ENCODE measurements around the gene KRT74. TPM values are rescaled to one million over a fixed set of nuclear protein-coding genes. Genes with fewer than 3 reads are reported as not detected.

Gene KRT74
- total and polyA plus RNA-seq, 10 of the 15 experiments (the other 5 are each of a cell fraction or from before 2014, with no cell fraction given): not detected

- H2AFZ ChIP-seq (ENCODE audit: control insufficient read depth, low read depth, low read length): no peak overlapping the region
- ChIA-PET CTCF (interaction anchor here (1.2 kb wide), 1 partner anchor 9 kb away, joined by 4 read pairs; no protein-coding TSS in a partner anchor), RAD21 (ENCODE audit: unreplicated experiment) (no interaction called here), SMC1A (ENCODE audit: uncharacterized antibody, unreplicated experiment) (no interaction called here), POLR2A (no interaction called here)
- no peaks in the 10 kb centered on the region for H3K79me2 ChIP-seq (ENCODE audit: control insufficient read depth, insufficient read depth, low read length)
- peaks cover 0 to 4% of the 10 kb centered on the region in 2 experiments; a peak in 2 of 4 replicates for H3K27me3 ChIP-seq (replicated peaks in 1 of 2; ENCODE audit: control insufficient read depth in 2 of 2, insufficient read depth in 2 of 2, low read length in 1 of 2)
- H3K9ac ChIP-seq (ENCODE audit: control insufficient read depth, insufficient read depth, low read length): no peak overlapping the region
- no peaks in the 10 kb centered on the region for H3K9me3 ChIP-seq (replicated peaks; ENCODE audit: control insufficient read depth, insufficient read depth, low read length)
- ATAC-seq (no peak), FAIRE-seq (no peak), DNase-seq (ENCODE audit: low read depth, low spot score) (no peak)
- H3K36me3 ChIP-seq (ENCODE audit: control insufficient read depth in 2 of 2, insufficient read depth in 2 of 2, low read length in 1 of 2): no peaks in the 10 kb centered on the region
- no peak overlapping the region for H3K4me2 ChIP-seq (ENCODE audit: control insufficient read depth, insufficient read depth)
- no TSS peak for BruUV-seq (replicated peaks)
- H3K4me1 ChIP-seq (ENCODE audit: control insufficient read depth, insufficient read depth, low read length): no peaks in the 10 kb centered on the region
- H4K20me1 ChIP-seq (ENCODE audit: control insufficient read depth, insufficient read depth): no peaks in the 10 kb centered on the region
- in situ Hi-C loops (cut with MboI): no loop called here
- intact Hi-C loops (cut with micrococcal nuclease; ENCODE audit: unreplicated experiment): no loop called here
- 21% methylated on average over 9 of the region's 9 CpGs for WGBS (ENCODE audit: insufficient coverage, insufficient replicate concordance, low lambda C conversion rate, missing lambda C conversion rate)
- no peak overlapping the region for H3K4me3 ChIP-seq
- no peak for TF ChIP-seq SIX5 (IDR thresholded peaks at IDR 0.05; ENCODE audit: low read depth, low read length, severe bottlenecking)
- no peak for TF ChIP-seq LARP7 (IDR thresholded peaks at IDR 0.05)
- TF ChIP-seq TAF1 (IDR thresholded peaks at IDR 0.05; ENCODE audit: borderline replicate concordance, low read depth, low read length): no peak
- no peak for TF ChIP-seq GATAD2B (conservative IDR thresholded peaks at IDR 0.05; ENCODE audit: low read depth)
- TF ChIP-seq PAX8 (IDR thresholded peaks at IDR 0.05): no peak
- TF ChIP-seq NFYB (IDR thresholded peaks at IDR 0.05; ENCODE audit: insufficient read depth, low read depth, low read length): no peak
- no peak for TF ChIP-seq PML (IDR thresholded peaks at IDR 0.05; ENCODE audit: low read length)
- no peak for TF ChIP-seq ZNF217 (IDR thresholded peaks at IDR 0.05)
- no peak for TF ChIP-seq NRF1 (conservative IDR thresholded peaks at IDR 0.05; ENCODE audit: low read depth, low read length)
- no peak for TF ChIP-seq ZBED1 (IDR thresholded peaks at IDR 0.05; ENCODE audit: borderline replicate concordance)
- H3K27ac ChIP-seq (ENCODE audit: control insufficient read depth, insufficient read depth): no peak overlapping the region
Observed at GRCh38 chr12:52529846-52530245, 43.8 kb downstream of the KRT74 start.

GRCh38 chr12:52529417-52529816 lies 44.2 kb downstream of the KRT74 start:
- H3K79me2 ChIP-seq (ENCODE audit: control insufficient read depth, insufficient read depth, low read length): no peaks in the 10 kb centered on the region
- no peaks in the 10 kb centered on the region for H3K36me3 ChIP-seq (ENCODE audit: control insufficient read depth in 2 of 2, insufficient read depth in 2 of 2, low read length in 1 of 2)
- POLR2A ChIA-PET: no interaction called here
- TF ChIP-seq EP300 (IDR thresholded peaks at IDR 0.05; ENCODE audit: borderline replicate concordance in 1 of 2, control insufficient read depth in 1 of 2, low read depth in 2 of 2, low read length in 2 of 2): no peak
- no peak for TF ChIP-seq SMAD5 (IDR thresholded peaks at IDR 0.05; ENCODE audit: low read depth)
- TF ChIP-seq ZNF24 (IDR thresholded peaks at IDR 0.05): no peak
- no peak for TF ChIP-seq EED (IDR thresholded peaks at IDR 0.05; ENCODE audit: low read depth)
- TF ChIP-seq TCF3 (IDR thresholded peaks at IDR 0.05; ENCODE audit: borderline replicate concordance, insufficient read depth, low read depth, low read length): no peak
- no peak for TF ChIP-seq HDAC2 (IDR thresholded peaks at IDR 0.05)
- no peak for TF ChIP-seq ZNF274 (IDR thresholded peaks at IDR 0.05; ENCODE audit: insufficient read depth, insufficient read length)
- TF ChIP-seq ZNF622 (IDR thresholded peaks at IDR 0.05): no peak
- no peak for TF ChIP-seq HDGF (IDR thresholded peaks at IDR 0.05)
- TF ChIP-seq, protein P1, sequence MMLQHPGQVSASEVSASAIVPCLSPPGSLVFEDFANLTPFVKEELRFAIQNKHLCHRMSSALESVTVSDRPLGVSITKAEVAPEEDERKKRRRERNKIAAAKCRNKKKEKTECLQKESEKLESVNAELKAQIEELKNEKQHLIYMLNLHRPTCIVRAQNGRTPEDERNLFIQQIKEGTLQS (IDR thresholded peaks at IDR 0.05; ENCODE audit: borderline replicate concordance, extremely low read depth, low read depth, low read length): no peak
- TF ChIP-seq NRF1 (conservative IDR thresholded peaks at IDR 0.05; ENCODE audit: low read depth, low read length): no peak
- no peak for TF ChIP-seq CBFB (IDR thresholded peaks at IDR 0.05; ENCODE audit: low read depth)
- TF ChIP-seq, protein P2, sequence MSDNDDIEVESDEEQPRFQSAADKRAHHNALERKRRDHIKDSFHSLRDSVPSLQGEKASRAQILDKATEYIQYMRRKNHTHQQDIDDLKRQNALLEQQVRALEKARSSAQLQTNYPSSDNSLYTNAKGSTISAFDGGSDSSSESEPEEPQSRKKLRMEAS (IDR thresholded peaks at IDR 0.05; ENCODE audit: low read depth, low read length): no peak
- H3K9ac ChIP-seq (ENCODE audit: control insufficient read depth, insufficient read depth, low read length): no peak overlapping the region
- peaks cover 0 to 4% of the 10 kb centered on the region in 2 experiments; a peak in 2 of 4 replicates for H3K27me3 ChIP-seq (replicated peaks in 1 of 2; ENCODE audit: control insufficient read depth in 2 of 2, insufficient read depth in 2 of 2, low read length in 1 of 2)
- H2AFZ ChIP-seq (ENCODE audit: control insufficient read depth, low read depth, low read length): no peak overlapping the region
- ATAC-seq (no peak), FAIRE-seq (no peak), DNase-seq (ENCODE audit: low read depth, low spot score) (no peak)
- RAD21 ChIA-PET (ENCODE audit: unreplicated experiment): no interaction called here
- SMC1A ChIA-PET (ENCODE audit: uncharacterized antibody, unreplicated experiment): no interaction called here
- BruUV-seq (replicated peaks): no TSS peak
- no peaks in the 10 kb centered on the region for H3K9me3 ChIP-seq (replicated peaks; ENCODE audit: control insufficient read depth, insufficient read depth, low read length)
- no peaks in the 10 kb centered on the region for H4K20me1 ChIP-seq (ENCODE audit: control insufficient read depth, insufficient read depth)
- H3K4me2 ChIP-seq (ENCODE audit: control insufficient read depth, insufficient read depth): no peak overlapping the region
- H3K4me3 ChIP-seq: no peak overlapping the region
- in situ Hi-C loops (cut with MboI): no loop called here
- WGBS (ENCODE audit: insufficient coverage, insufficient replicate concordance, low lambda C conversion rate, missing lambda C conversion rate): 46% methylated on average over 2 of the region's 2 CpGs
- H3K4me1 ChIP-seq (ENCODE audit: control insufficient read depth, insufficient read depth, low read length): no peaks in the 10 kb centered on the region
- intact Hi-C loops (cut with micrococcal nuclease; ENCODE audit: unreplicated experiment): no loop called here
- H3K27ac ChIP-seq (ENCODE audit: control insufficient read depth, insufficient read depth): no peak overlapping the region
- CTCF ChIA-PET: no interaction called here
